ENCODE results near the gene CNTRL.

GRCh38 chr9:121115466-121115865, 40.7 kb downstream of the CNTRL start:
- TF ChIP-seq CTCF (IDR thresholded peaks at IDR 0.05 in 8 of 11, conservative IDR thresholded peaks at IDR 0.05 in 3 of 11) (no peak), POLR2AphosphoS5 (IDR thresholded peaks at IDR 0.05) (no peak)
